Heart left ventricle (tissue), 13 donors: ENCODE results near the gene ENTPD1.

Experiments
- POLR2A ChIP-seq, 2 donors: fragments of 450-650 bp; IDR thresholded peaks; one replicate each; pipeline ENCODE4 v1.6.1; 2017; ENCODE audit warnings: antibody characterized with exemption in 2 of 2, mild to moderate bottlenecking in 2 of 2, moderate library complexity in 2 of 2
- TF ChIP-seq, protein P1 (sequence below), 12 donors: fragments of 200-600 bp; sonication (generic) in 4 of 12; IDR thresholded peaks; one replicate each; pipeline versions ENCODE4 v1.5.0 to v1.8.0; 2018 to 2022; ENCODE audit warnings: antibody characterized with exemption in 12 of 12, mild to moderate bottlenecking in 5 of 12
- donor health status: ischemic (EF 13 %, LVEDD 7.1; RV severe dilation, severe dysfunction).
- donor health status: DM: no; HTN: yes; CAD: no.
- donor health status: DM: no; HTN: no; CAD: no.
- donor health status: ischemic (EF 25% LVEDD 6.9; RV normal size, moderate dysfunction).
- donor health status: ischemic (EF 25% LVEDD 5.7; RV mildly dilated, moderate dysfunction).
- donor health status: ischemic (EF 35%, LVEDD 5.7; RV mildly dilated, moderate dysfunction).
- donor health status: nonischemic (EF 11% LVEDD 7.7; RV severe dilation, severe dysfunction).
- donor health status: DM: yes; HTN: yes; CAD: no.
- donor health status: PGD.
- donor health status: ischemic (EF 29% LVEDD 5.4; RV normal size, mild dysfunction).
- donor health status: nonischemic (EF 23%, LVEDD 6.1; RV moderate dilation, normal function).

DNA sequence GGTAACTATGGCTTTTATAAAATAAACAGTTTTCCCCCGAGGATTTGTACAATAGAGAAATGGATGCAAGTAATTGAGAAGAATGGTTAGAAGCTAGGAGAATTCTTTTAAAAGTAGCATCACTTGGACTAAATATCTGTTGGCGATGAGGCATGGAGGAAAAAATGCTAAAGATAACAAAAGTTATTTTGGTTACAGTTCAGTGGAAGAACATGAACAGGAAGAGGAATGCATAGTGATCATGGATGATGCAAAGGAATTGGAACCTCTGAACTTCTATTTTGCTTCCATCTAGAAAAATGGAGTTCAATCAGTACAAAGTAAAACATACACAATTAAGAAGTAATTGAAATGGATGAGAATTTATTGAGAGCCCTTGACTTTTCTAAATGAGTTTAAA is 32.9 kb downstream of the ENTPD1 start:
- TF ChIP-seq, protein P1, sequence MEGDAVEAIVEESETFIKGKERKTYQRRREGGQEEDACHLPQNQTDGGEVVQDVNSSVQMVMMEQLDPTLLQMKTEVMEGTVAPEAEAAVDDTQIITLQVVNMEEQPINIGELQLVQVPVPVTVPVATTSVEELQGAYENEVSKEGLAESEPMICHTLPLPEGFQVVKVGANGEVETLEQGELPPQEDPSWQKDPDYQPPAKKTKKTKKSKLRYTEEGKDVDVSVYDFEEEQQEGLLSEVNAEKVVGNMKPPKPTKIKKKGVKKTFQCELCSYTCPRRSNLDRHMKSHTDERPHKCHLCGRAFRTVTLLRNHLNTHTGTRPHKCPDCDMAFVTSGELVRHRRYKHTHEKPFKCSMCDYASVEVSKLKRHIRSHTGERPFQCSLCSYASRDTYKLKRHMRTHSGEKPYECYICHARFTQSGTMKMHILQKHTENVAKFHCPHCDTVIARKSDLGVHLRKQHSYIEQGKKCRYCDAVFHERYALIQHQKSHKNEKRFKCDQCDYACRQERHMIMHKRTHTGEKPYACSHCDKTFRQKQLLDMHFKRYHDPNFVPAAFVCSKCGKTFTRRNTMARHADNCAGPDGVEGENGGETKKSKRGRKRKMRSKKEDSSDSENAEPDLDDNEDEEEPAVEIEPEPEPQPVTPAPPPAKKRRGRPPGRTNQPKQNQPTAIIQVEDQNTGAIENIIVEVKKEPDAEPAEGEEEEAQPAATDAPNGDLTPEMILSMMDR (IDR thresholded peaks at IDR 0.05), result no peak
- no peak for TF ChIP-seq POLR2A (IDR thresholded peaks at IDR 0.05)
